ENCODE measurements around the gene SETD2. TPM values are rescaled to one million over a fixed set of nuclear protein-coding genes. Genes with fewer than 3 reads are reported as not detected.

Gene SETD2
- total and polyA plus RNA-seq, 2 of the 8 experiments (the other 6 are each of a cell fraction or from before 2014, with no cell fraction given), result 15.7 to 46.3 TPM

DNA sequence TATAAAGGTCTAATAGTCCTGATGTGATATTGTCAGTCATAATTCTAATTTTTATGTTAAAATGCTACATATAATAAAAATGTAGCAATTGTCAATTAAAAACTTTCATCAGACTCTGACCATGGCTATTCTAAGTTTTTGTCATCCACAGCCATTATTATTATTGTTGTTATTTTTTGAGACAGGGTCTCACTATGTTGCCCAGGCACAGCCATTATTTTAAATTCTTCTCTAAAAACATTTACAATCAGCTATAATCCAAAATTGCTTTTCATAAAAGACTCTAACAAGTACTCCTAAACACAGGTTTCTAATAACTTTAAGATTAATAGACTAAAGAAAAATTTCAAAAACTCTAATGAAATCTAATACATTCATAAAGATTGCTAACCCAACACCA lies 41.0 kb upstream of the SETD2 start:
- Histone ChIP-seq H3K18ac (ENCODE audit: extremely low read depth, low read length) (no peak overlapping the region), H2AFZ (ENCODE audit: low read length) (no peak overlapping the region), H3K27me3 (replicated peaks in 1 of 4; ENCODE audit: control insufficient read depth in 3 of 4, extremely low read depth in 1 of 4, insufficient read depth in 3 of 4, low read length in 3 of 4) (no peaks in the 10 kb centered on the region), H2BK5ac (ENCODE audit: low read depth, low read length) (no peak overlapping the region), H2BK15ac (ENCODE audit: low read length) (no peak overlapping the region), H3K36me3 (ENCODE audit: control insufficient read depth in 2 of 4, insufficient read depth in 4 of 4, low read length in 3 of 4) (no peaks in the 10 kb centered on the region), H4K5ac (ENCODE audit: insufficient read length, low read depth, low read length) (no peak overlapping the region), H3K23me2 (ENCODE audit: low read depth, low read length) (no peaks in the 10 kb centered on the region), H3K9ac (replicated peaks in 1 of 4; ENCODE audit: extremely low read depth in 1 of 4, low read depth in 3 of 4, low read length in 3 of 4) (no peak overlapping the region), H3K4me1 (replicated peaks in 1 of 4; ENCODE audit: control insufficient read depth in 3 of 4, insufficient read depth in 4 of 4, low read length in 3 of 4) (no peaks in the 10 kb centered on the region), H3K9me3 (ENCODE audit: insufficient read depth in 2 of 2, low read depth in 1 of 2, low read length in 1 of 2) (no peaks in the 10 kb centered on the region), H2AK5ac (ENCODE audit: low read depth, low read length) (no peak overlapping the region), H3K23ac (ENCODE audit: insufficient read length) (no peak overlapping the region), H3K14ac (ENCODE audit: insufficient read length) (no peak overlapping the region), H2BK20ac (ENCODE audit: low read length) (no peak overlapping the region), H3K4me3 (ENCODE audit: extremely low read depth in 1 of 4, insufficient read depth in 2 of 4, low read depth in 3 of 4, low read length in 4 of 4) (no peak overlapping the region), H4K20me1 (replicated peaks in 1 of 2; ENCODE audit: control insufficient read depth in 1 of 2, insufficient read depth in 2 of 2, low read length in 2 of 2) (no peaks in the 10 kb centered on the region), H3K79me1 (ENCODE audit: low read depth, low read length) (no peaks in the 10 kb centered on the region), H3K4me2 (ENCODE audit: insufficient read depth in 1 of 2, low read depth in 2 of 2, low read length in 2 of 2) (no peak overlapping the region), H3K27ac (ENCODE audit: low read depth, low read length) (no peak overlapping the region), H3K79me2 (ENCODE audit: control insufficient read depth in 1 of 2, insufficient read depth in 2 of 2, low read length in 2 of 2) (no peaks in the 10 kb centered on the region), H2BK12ac (ENCODE audit: low read depth, low read length) (no peak overlapping the region), H4K8ac (ENCODE audit: extremely low read depth, insufficient read depth, low read length) (no peak overlapping the region), H2BK120ac (replicated peaks; ENCODE audit: low read depth, low read length) (no peak overlapping the region), H4K91ac (replicated peaks; ENCODE audit: insufficient read length, low read length) (no peak overlapping the region), H3K4ac (replicated peaks; ENCODE audit: insufficient read length, low read depth, low read length) (no peak overlapping the region), H3K56ac (replicated peaks; ENCODE audit: insufficient read length, low read depth, low read length) (no peak overlapping the region)
- DNase-seq (ENCODE audit: low read depth in 1 of 2, low spot score in 2 of 2) (no peak), FAIRE-seq (no peak)
- ChIA-PET POLR2A (ENCODE audit: partially characterized antibody) (no interaction called here), CTCF (ENCODE audit: partially characterized antibody) (interaction anchor here (1.0 kb wide), 1 partner anchor 114 kb away, joined by 3 read pairs; no protein-coding TSS in a partner anchor)
- TF ChIP-seq ASH2L (IDR thresholded peaks at IDR 0.05; ENCODE audit: low read length), result no peak
- no peak for TF ChIP-seq POLR2A (IDR thresholded peaks at IDR 0.05; ENCODE audit: control extremely low read depth in 1 of 2, low read depth in 2 of 2, low read length in 2 of 2)
- no peak for TF ChIP-seq RNF2 (IDR thresholded peaks at IDR 0.05; ENCODE audit: borderline replicate concordance, low read depth, low read length, missing control alignments, poor library complexity, severe bottlenecking)
- TF ChIP-seq BACH1 (IDR thresholded peaks at IDR 0.05; ENCODE audit: low read length), result no peak
- no peak for TF ChIP-seq JUN (IDR thresholded peaks at IDR 0.05; ENCODE audit: low read depth, low read length)
- TF ChIP-seq GABPA (IDR thresholded peaks at IDR 0.05; ENCODE audit: borderline replicate concordance, insufficient read depth, low read length), result no peak
- TF ChIP-seq, protein P1, sequence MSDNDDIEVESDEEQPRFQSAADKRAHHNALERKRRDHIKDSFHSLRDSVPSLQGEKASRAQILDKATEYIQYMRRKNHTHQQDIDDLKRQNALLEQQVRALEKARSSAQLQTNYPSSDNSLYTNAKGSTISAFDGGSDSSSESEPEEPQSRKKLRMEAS (IDR thresholded peaks at IDR 0.05), result no peak
- TF ChIP-seq SP4 (IDR thresholded peaks at IDR 0.05; ENCODE audit: low read length), result no peak
- no peak for TF ChIP-seq SRF (IDR thresholded peaks at IDR 0.05; ENCODE audit: low read depth, low read length)
- TF ChIP-seq NRF1 (IDR thresholded peaks at IDR 0.05; ENCODE audit: low read depth, low read length), result no peak
- TF ChIP-seq TAF1 (IDR thresholded peaks at IDR 0.05; ENCODE audit: low read depth, low read length), result no peak
- TF ChIP-seq CREB1 (IDR thresholded peaks at IDR 0.05), result no peak
- TF ChIP-seq ZNF274 (IDR thresholded peaks at IDR 0.05; ENCODE audit: borderline replicate concordance, extremely low read depth, low read length), result no peak

Data from H1 (cell line).